Retinal pigment epithelial cell (primary cell): ENCODE results near the gene POMC.

Experiments
- DNase-seq: peaks from one replicate; pipeline ENCODE4 v3.0.0-alpha.2; 2010; ENCODE audit warnings: low read depth
- H3K4me3 ChIP-seq: 2 replicates; pipeline ENCODE4 v1.5.1; 2011; ENCODE audit warnings: mild to moderate bottlenecking, low read length, control low read depth, moderate library complexity
- CTCF ChIP-seq: conservative IDR thresholded peaks from 2 replicates; pipeline ENCODE4 v1.5.1; 2011; ENCODE audit warnings: low read depth, low read length, control low read depth, inconsistent platforms

The POMC gene

GRCh38 chr2:25112113-25112512 is 56.3 kb downstream of the POMC start:
- no peak for DNase-seq
- no peak for TF ChIP-seq CTCF
- no peak overlapping the region for H3K4me3 ChIP-seq
